ENCODE data around the gene TACC2. TPM values are rescaled to one million over a fixed set of nuclear protein-coding genes. Genes with fewer than 3 reads are reported as not detected.

The TACC2 gene
- total and polyA plus RNA-seq, 12 donors = 68.1 to 451 (median 364) TPM

- no peak for ATAC-seq
- Histone ChIP-seq H3K4me1 (peaks cover 0 to 24% (median 6%) of the 10 kb centered on the region in 9 donors), H3K27me3 (no peaks in the 10 kb centered on the region), H3K9me3 (no peaks in the 10 kb centered on the region), H3K27ac (no peak overlapping the region), H3K4me3 (no peak overlapping the region), H3K36me3 (peaks cover 4 to 94% (median 61%) of the 10 kb centered on the region in 9 donors)
- 53 to 63% methylated on average over 2 of the region's 2 CpGs for WGBS, 2 donors
- DNase-seq = no peak
- TF ChIP-seq CTCF (IDR thresholded peaks at IDR 0.05) = no peak
- intact Hi-C loops (cut with DNase I) = no loop called here
Measured at GRCh38 chr10:122229666-122230065, 240.7 kb downstream of the TACC2 start.

GRCh38 chr10:122230222-122230621 lies 241.3 kb downstream of the TACC2 start:
- WGBS, 2 donors = 95 to 96% methylated on average over 19 of the region's 19 CpGs
- H3K9me3 ChIP-seq = no peaks in the 10 kb centered on the region
- H3K27ac ChIP-seq = no peak overlapping the region
- H3K4me1 ChIP-seq = peaks cover 0 to 24% (median 6%) of the 10 kb centered on the region in 9 donors
- H3K36me3 ChIP-seq = peaks cover 4 to 94% (median 55%) of the 10 kb centered on the region in 9 donors
- H3K27me3 ChIP-seq = no peaks in the 10 kb centered on the region
- TF ChIP-seq CTCF (IDR thresholded peaks at IDR 0.05) = no peak
- ATAC-seq (no peak), DNase-seq (no peak)
- intact Hi-C loops (cut with DNase I) = no loop called here
- no peak overlapping the region for H3K4me3 ChIP-seq

DNA sequence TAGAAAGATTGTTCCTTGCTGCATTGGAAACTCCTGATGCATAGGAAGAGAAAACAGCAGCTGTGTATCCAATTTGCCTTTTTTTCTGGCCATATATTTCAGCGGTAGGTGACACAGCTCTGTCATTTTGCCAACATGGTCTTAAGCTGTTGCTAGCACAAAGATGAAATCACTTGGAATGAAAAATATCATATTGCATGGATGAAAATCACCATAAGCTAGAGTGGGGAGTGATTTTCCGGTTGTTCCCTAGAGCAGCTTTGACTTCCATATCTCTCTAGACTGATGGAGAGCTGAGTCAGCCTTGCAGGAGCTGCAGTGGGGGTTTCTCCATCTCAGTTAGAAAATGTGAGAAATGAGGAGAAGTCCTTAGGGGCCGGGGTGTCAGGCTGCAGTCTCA lies 243.8 kb downstream of the TACC2 start:
- Histone ChIP-seq H3K4me1 (peaks cover 0 to 24% (median 6%) of the 10 kb centered on the region in 9 donors), H3K4me3 (no peak overlapping the region), H3K27me3 (no peaks in the 10 kb centered on the region), H3K27ac (no peak overlapping the region), H3K36me3 (peaks cover 4 to 94% (median 48%) of the 10 kb centered on the region in 9 donors), H3K9me3 (no peaks in the 10 kb centered on the region)
- 75 to 82% methylated on average over 3 of the region's 3 CpGs for WGBS, 2 donors
- no peak for TF ChIP-seq CTCF (IDR thresholded peaks at IDR 0.05)
- intact Hi-C loops (cut with DNase I) = no loop called here
- no peak for DNase-seq
- ATAC-seq = no peak

DNA sequence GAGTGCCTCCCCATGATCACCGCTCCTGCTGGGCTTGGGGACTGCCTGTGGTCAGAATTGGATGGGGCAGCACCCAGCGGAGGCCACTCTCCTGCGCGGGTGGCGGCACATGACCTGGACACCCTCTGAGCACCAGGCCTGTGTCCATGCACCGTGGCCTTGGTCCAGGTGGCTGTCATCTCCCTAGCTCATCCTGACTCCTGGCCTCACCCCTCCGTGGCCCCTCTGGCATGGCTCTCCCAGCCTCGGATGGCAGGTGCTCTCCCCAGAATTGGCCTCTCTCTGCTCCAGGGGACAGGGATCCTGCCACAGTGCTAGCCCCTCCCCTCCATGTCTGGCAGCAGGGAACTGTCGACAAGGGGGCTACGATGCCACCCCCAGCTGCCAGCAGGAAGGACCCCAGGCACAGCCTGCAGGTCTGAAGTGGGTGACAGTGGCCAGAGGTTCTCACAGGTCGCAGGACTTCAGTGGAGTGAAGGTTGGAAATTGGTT lies 244.9 kb downstream of the TACC2 start:
- Histone ChIP-seq H3K27ac (peak overlapping the region in 6 of 10 donors; percentile 9 to 59 (median 38)), H3K27me3 (no peaks in the 10 kb centered on the region)
- DNase-seq = peak; percentile 36 to 41

More for the DNA sequence above, 244.9 kb downstream of the TACC2 start:
- no peaks in the 10 kb centered on the region for H3K9me3 ChIP-seq
- TF ChIP-seq CTCF (IDR thresholded peaks at IDR 0.05) = no peak
- H3K36me3 ChIP-seq = peaks cover 0 to 94% (median 47%) of the 10 kb centered on the region in 9 donors
- intact Hi-C loops (cut with DNase I) = no loop called here
- WGBS, 2 donors = 43 to 67% methylated on average over 11 of the region's 11 CpGs
- ATAC-seq = peak; percentile 68 to 89 (median 82)
- no peak overlapping the region for H3K4me3 ChIP-seq
- H3K4me1 ChIP-seq = peaks cover 0 to 24% (median 6%) of the 10 kb centered on the region in 9 donors
